ENCODE measurements around the gene BSDC1.
A peak's percentile ranks its signal among the peaks of the same experiment; 100 is the strongest.

The BSDC1 gene

GRCh38 chr1:32406629-32407111, 12.4 kb upstream of the BSDC1 start:
- Histone ChIP-seq H3K36me3 (no peaks in the 10 kb centered on the region), H3K4me3 (ENCODE audit: low read depth, low read length) (no peak overlapping the region), H3K27ac (no peak overlapping the region), H3K27me3 (ENCODE audit: insufficient read depth, low read depth, severe bottlenecking) (no peaks in the 10 kb centered on the region), H3K9me3 (ENCODE audit: severe bottlenecking) (no peaks in the 10 kb centered on the region)
- DNase-seq, result peak; percentile 44
- TF ChIP-seq, protein P1, sequence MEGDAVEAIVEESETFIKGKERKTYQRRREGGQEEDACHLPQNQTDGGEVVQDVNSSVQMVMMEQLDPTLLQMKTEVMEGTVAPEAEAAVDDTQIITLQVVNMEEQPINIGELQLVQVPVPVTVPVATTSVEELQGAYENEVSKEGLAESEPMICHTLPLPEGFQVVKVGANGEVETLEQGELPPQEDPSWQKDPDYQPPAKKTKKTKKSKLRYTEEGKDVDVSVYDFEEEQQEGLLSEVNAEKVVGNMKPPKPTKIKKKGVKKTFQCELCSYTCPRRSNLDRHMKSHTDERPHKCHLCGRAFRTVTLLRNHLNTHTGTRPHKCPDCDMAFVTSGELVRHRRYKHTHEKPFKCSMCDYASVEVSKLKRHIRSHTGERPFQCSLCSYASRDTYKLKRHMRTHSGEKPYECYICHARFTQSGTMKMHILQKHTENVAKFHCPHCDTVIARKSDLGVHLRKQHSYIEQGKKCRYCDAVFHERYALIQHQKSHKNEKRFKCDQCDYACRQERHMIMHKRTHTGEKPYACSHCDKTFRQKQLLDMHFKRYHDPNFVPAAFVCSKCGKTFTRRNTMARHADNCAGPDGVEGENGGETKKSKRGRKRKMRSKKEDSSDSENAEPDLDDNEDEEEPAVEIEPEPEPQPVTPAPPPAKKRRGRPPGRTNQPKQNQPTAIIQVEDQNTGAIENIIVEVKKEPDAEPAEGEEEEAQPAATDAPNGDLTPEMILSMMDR (IDR thresholded peaks at IDR 0.05; ENCODE audit: low read depth, low read length), result no peak

- Histone ChIP-seq H3K27me3 (ENCODE audit: insufficient read depth, low read depth, severe bottlenecking) (no peaks in the 10 kb centered on the region), H3K9me3 (ENCODE audit: severe bottlenecking) (no peaks in the 10 kb centered on the region), H3K27ac (no peak overlapping the region), H3K4me3 (ENCODE audit: low read depth, low read length) (no peak overlapping the region), H3K36me3 (no peaks in the 10 kb centered on the region)
- TF ChIP-seq, protein P1 (IDR thresholded peaks at IDR 0.05; ENCODE audit: low read depth, low read length), result no peak
- DNase-seq, result no peak
These were observed 11.6 kb upstream of the BSDC1 start for GRCh38 chr1:32405672-32406467.

DNA sequence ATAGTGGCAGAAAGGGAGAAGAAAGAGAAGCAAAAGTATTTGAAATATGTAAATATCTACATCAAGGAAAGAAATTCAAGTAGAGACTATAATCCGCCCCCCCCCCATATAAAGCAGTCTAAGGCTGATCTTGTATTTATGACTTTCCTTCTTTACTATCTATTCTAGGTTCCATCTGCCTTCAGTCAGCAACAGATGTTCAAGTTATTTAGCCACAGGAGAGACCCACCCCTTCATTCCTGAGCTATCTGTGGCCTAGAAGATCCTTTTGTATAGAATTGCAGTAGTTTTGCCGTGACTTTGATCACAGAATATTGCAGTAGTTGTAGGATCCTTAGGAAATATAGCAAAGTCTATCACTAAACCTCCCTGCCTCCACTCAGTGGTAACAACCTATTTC, 10.7 kb upstream of the BSDC1 start:
- DNase-seq, result no peak
- Histone ChIP-seq H3K36me3 (no peaks in the 10 kb centered on the region), H3K27ac (no peak overlapping the region), H3K9me3 (ENCODE audit: severe bottlenecking) (no peaks in the 10 kb centered on the region), H3K27me3 (ENCODE audit: insufficient read depth, low read depth, severe bottlenecking) (no peaks in the 10 kb centered on the region), H3K4me3 (ENCODE audit: low read depth, low read length) (no peak overlapping the region)
- TF ChIP-seq, protein P1 (IDR thresholded peaks at IDR 0.05; ENCODE audit: low read depth, low read length), result no peak

- peak overlapping the region; percentile 65 for H3K27ac ChIP-seq
- H3K27me3 ChIP-seq (ENCODE audit: insufficient read depth, low read depth, severe bottlenecking), result no peaks in the 10 kb centered on the region
- H3K36me3 ChIP-seq, result no peaks in the 10 kb centered on the region
- TF ChIP-seq, protein P1 (IDR thresholded peaks at IDR 0.05; ENCODE audit: low read depth, low read length), result peak; percentile 76
- peak; percentile 95 for DNase-seq
- H3K4me3 ChIP-seq (ENCODE audit: low read depth, low read length), result no peak overlapping the region
- H3K9me3 ChIP-seq (ENCODE audit: severe bottlenecking), result no peaks in the 10 kb centered on the region
These were observed 6.8 kb upstream of the BSDC1 start for GRCh38 chr1:32400876-32401631.

DNA sequence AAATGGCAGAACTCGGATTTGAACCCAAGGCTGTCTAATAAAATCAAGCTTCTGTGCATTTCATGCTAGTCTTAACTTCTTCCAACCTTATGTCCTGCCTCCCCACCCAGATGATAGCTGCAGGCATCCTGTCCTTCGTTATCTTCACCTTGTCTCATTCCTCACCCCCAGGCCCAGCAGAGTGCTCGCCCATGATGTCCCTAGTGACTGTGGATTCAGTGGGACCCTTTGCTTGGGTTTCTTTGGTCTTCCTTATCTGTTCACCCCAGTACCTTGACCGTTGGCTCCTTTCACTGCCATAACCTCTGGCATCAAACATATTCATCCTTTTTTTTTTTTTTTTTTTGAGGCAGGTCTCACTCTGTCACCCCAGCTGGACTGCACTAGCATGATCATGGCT, 5.6 kb upstream of the BSDC1 start:
- H3K27ac ChIP-seq, result no peak overlapping the region
- TF ChIP-seq, protein P1 (IDR thresholded peaks at IDR 0.05; ENCODE audit: low read depth, low read length), result no peak
- no peaks in the 10 kb centered on the region for H3K36me3 ChIP-seq
- no peaks in the 10 kb centered on the region for H3K27me3 ChIP-seq (ENCODE audit: insufficient read depth, low read depth, severe bottlenecking)
- no peak overlapping the region for H3K4me3 ChIP-seq (ENCODE audit: low read depth, low read length)
- H3K9me3 ChIP-seq (ENCODE audit: severe bottlenecking), result no peaks in the 10 kb centered on the region
- DNase-seq, result no peak
